CD4-positive, alpha-beta T cell treated with Interleukin-10 for 1 hour (primary cell): ENCODE results near the gene ANKRD31.

Experiments used
- DNase-seq: peaks from one replicate; pipeline ENCODE4 v3.0.0-alpha.2; 2020

ANKRD31 gene

GRCh38 chr5:75023368-75024159 is 213.1 kb downstream of the ANKRD31 start:
- DNase-seq, result peak; percentile 50

GRCh38 chr5:75021800-75022199 is 214.9 kb downstream of the ANKRD31 start:
- no peak for DNase-seq

GRCh38 chr5:75021219-75021618 is 215.5 kb downstream of the ANKRD31 start:
- DNase-seq, result no peak

- no peak for DNase-seq
Measured at GRCh38 chr5:75020016-75020656, 216.5 kb downstream of the ANKRD31 start.

- DNase-seq, result no peak
Measured at GRCh38 chr5:75018805-75019587, 217.7 kb downstream of the ANKRD31 start.
